Spleen (tissue), 7 donors: ENCODE data around the gene TANK.

ENCODE experiments used
- POLR2A ChIP-seq, 3 donors: fragments of 450-650 bp; IDR thresholded peaks; one replicate each; pipeline ENCODE4 v1.5.1; 2017; ENCODE audit warnings: antibody characterized with exemption in 3 of 3, mild to moderate bottlenecking in 1 of 3
- POLR2AphosphoS5 ChIP-seq, 3 donors: sonication (generic); formaldehyde crosslinking; IDR thresholded peaks; one replicate each; pipeline ENCODE4 v1.5.1; 2017; ENCODE audit warnings: antibody characterized with exemption in 3 of 3
- TF ChIP-seq, protein P1 (sequence below), 11 experiments: fragments of 200-600 bp in 7 of 11; fragments of 450-650 bp in 4 of 11; sonication (generic) in 4 of 11; IDR thresholded peaks in 8 of 11; conservative IDR thresholded peaks in 3 of 11; 1 replicate in 7 of 11; 2 replicates in 4 of 11; pipeline versions ENCODE4 v1.4.0 to v1.8.0; 2016 to 2021; ENCODE audit warnings: antibody characterized with exemption in 11 of 11, inconsistent platforms in 4 of 11, mild to moderate bottlenecking in 1 of 11
- donor health status: DM: no; HTN: no; CAD: no; lungs with moderate emphysema.
- donor health status: DM: no; HTN: no; CAD: no.
- donor health status: DM: no; HTN: no; CAD: no.

DNA sequence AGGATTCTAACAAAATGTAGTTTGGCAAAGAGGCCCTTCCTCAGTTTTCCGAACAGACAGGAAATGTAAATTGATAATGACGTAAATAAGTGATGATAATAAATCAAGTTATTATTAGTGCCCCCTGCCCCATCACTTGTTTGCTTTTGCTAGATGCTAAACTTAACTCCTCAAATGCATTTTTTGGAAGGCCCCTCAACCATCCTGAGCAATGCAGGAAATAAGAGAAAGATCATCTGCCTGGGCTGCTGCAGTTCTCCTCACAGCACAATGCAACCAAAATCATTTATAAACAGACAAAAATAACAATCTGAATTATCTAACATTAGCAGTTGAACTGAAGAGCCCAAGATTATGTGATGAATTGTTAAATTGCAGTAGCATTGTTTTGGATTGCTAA is 85.4 kb downstream of the TANK start:
- TF ChIP-seq, protein P1, sequence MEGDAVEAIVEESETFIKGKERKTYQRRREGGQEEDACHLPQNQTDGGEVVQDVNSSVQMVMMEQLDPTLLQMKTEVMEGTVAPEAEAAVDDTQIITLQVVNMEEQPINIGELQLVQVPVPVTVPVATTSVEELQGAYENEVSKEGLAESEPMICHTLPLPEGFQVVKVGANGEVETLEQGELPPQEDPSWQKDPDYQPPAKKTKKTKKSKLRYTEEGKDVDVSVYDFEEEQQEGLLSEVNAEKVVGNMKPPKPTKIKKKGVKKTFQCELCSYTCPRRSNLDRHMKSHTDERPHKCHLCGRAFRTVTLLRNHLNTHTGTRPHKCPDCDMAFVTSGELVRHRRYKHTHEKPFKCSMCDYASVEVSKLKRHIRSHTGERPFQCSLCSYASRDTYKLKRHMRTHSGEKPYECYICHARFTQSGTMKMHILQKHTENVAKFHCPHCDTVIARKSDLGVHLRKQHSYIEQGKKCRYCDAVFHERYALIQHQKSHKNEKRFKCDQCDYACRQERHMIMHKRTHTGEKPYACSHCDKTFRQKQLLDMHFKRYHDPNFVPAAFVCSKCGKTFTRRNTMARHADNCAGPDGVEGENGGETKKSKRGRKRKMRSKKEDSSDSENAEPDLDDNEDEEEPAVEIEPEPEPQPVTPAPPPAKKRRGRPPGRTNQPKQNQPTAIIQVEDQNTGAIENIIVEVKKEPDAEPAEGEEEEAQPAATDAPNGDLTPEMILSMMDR (IDR thresholded peaks at IDR 0.05 in 8 of 11, conservative IDR thresholded peaks at IDR 0.05 in 3 of 11), result no peak
- TF ChIP-seq POLR2AphosphoS5 (IDR thresholded peaks at IDR 0.05) (no peak), POLR2A (IDR thresholded peaks at IDR 0.05) (no peak)
